ENCODE data around the gene TIMP3.

The TIMP3 gene

DNA sequence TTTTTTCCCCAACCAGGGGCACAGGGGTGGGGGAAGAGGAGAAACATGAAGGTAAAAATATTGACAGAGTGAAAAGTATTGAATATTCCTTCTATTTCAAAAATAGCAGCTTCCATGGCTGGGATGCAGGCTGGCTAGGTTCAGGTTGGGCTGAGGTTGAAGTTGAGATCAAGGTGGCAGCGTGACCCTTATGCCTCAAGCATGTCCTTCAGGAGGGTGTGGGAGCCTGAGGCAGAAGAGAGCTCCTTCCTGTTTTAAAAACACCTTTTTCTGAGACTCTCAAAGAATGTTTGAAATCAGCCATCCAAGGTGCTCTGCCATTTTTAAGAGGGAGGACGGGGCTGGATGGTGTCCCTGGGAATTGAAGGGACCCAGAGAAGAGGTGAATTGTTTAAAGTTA is 29.5 kb downstream of the TIMP3 start:
- H3K4me3 ChIP-seq (ENCODE audit: low read length): no peak overlapping the region
- no peak for DNase-seq (ENCODE audit: low read depth)
- TF ChIP-seq, protein P1, sequence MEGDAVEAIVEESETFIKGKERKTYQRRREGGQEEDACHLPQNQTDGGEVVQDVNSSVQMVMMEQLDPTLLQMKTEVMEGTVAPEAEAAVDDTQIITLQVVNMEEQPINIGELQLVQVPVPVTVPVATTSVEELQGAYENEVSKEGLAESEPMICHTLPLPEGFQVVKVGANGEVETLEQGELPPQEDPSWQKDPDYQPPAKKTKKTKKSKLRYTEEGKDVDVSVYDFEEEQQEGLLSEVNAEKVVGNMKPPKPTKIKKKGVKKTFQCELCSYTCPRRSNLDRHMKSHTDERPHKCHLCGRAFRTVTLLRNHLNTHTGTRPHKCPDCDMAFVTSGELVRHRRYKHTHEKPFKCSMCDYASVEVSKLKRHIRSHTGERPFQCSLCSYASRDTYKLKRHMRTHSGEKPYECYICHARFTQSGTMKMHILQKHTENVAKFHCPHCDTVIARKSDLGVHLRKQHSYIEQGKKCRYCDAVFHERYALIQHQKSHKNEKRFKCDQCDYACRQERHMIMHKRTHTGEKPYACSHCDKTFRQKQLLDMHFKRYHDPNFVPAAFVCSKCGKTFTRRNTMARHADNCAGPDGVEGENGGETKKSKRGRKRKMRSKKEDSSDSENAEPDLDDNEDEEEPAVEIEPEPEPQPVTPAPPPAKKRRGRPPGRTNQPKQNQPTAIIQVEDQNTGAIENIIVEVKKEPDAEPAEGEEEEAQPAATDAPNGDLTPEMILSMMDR (conservative IDR thresholded peaks at IDR 0.05; ENCODE audit: low read length): no peak

GRCh38 chr22:32831584-32831983 is 30.1 kb downstream of the TIMP3 start:
- TF ChIP-seq, protein P1 (conservative IDR thresholded peaks at IDR 0.05; ENCODE audit: low read length): no peak
- no peak for DNase-seq (ENCODE audit: low read depth)
- no peak overlapping the region for H3K4me3 ChIP-seq (ENCODE audit: low read length)

- DNase-seq (ENCODE audit: low read depth): no peak
- H3K4me3 ChIP-seq (ENCODE audit: low read length): no peak overlapping the region
- TF ChIP-seq, protein P1 (conservative IDR thresholded peaks at IDR 0.05; ENCODE audit: low read length): no peak
These were observed 30.7 kb downstream of the TIMP3 start for GRCh38 chr22:32832174-32832573.

- no peak overlapping the region for H3K4me3 ChIP-seq (ENCODE audit: low read length)
- TF ChIP-seq, protein P1 (conservative IDR thresholded peaks at IDR 0.05; ENCODE audit: low read length): peak; percentile 61
- no peak for DNase-seq (ENCODE audit: low read depth)
These were observed 35.0 kb downstream of the TIMP3 start for GRCh38 chr22:32836280-32837123.

GRCh38 chr22:32837142-32837541 is 35.6 kb downstream of the TIMP3 start:
- no peak for DNase-seq (ENCODE audit: low read depth)
- TF ChIP-seq, protein P1 (conservative IDR thresholded peaks at IDR 0.05; ENCODE audit: low read length): no peak
- no peak overlapping the region for H3K4me3 ChIP-seq (ENCODE audit: low read length)

DNA sequence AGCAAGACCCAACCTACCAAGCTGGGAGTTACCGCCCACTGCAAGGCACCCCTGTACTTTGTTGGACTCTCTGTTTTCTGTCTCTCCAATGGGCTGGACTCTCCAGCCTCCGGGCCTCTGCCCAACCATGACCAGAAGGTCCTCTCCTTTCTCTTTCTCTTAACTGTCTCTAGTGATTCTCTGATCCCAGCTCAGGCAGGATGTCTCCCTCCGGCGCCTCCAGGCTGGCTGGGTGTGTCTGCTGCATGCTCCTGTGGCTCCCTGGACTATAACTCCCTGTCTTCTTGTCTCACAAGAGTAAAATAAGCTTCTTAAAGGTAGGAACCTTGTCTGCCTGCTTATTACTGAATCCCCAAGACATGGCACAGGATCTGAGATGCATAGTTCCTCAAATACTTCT is 36.3 kb downstream of the TIMP3 start:
- TF ChIP-seq, protein P1 (conservative IDR thresholded peaks at IDR 0.05; ENCODE audit: low read length): no peak
- H3K4me3 ChIP-seq (ENCODE audit: low read length): no peak overlapping the region
- DNase-seq (ENCODE audit: low read depth): no peak
